HG02840 (cell line): ENCODE measurements around the gene ITGA8.
"Not testable (repeated sequence)": the region's sequence is repeated elsewhere in the genome, so short reads cannot be mapped to it uniquely, and the experiment has no call there.

Experiments used
- ATAC-seq: cut with Tn5 transposase; IDR thresholded peaks from one replicate; pipeline ENCODE4 v1.9.1; 2021; ENCODE audit warnings: mild to moderate bottlenecking, moderate library complexity, moderate number of reproducible peaks; ENCODE audit not compliant: unreplicated experiment, low FRiP score

Gene ITGA8

GRCh38 chr10:15719899-15720634 lies at the start of gene ITGA8:
Gene ITGA8 (minus strand): TSS chr10:15719922. CDS start chr10:15719771, 151 bp downstream.
- no peak for ATAC-seq

DNA sequence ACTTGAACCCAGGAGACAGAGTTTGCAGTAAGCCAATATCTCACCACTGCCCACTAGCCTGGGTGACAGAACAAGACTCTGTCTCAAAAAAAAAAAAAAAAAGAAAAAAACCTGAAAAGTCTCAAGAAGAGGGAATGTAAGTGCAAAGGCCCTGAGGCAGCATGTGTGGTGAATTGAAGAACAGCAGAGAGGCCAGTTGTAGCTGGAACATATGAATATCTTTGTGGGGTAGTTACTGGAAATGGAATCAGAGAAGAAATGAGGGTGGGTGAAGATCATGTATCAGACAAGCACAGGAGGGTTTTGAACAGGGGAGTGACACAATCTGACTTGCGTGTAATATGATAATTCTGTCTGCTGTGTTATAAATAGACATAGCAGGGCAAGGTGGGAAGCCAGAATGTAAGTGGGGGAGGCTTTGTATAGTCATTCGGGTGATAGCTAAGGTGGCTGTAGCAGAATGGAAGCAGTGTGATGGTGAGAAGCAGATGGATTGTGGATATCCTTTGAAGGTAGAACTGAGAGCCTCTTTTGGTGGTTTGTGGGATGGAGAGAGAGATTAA lies 45.3 kb upstream of the ITGA8 start:
- no peak for ATAC-seq

GRCh38 chr10:15763006-15763405 lies 43.3 kb upstream of the ITGA8 start:
- ATAC-seq = no peak

GRCh38 chr10:15762239-15762638 lies 42.5 kb upstream of the ITGA8 start:
- not testable (repeated sequence) for ATAC-seq

GRCh38 chr10:15761224-15761623 lies 41.5 kb upstream of the ITGA8 start:
- ATAC-seq = not testable (repeated sequence)

GRCh38 chr10:15760681-15761080 lies 41.0 kb upstream of the ITGA8 start:
- no peak for ATAC-seq

- no peak for ATAC-seq
Measured at GRCh38 chr10:15759265-15759664, 39.5 kb upstream of the ITGA8 start.

GRCh38 chr10:15758618-15759017 lies 38.9 kb upstream of the ITGA8 start:
- no peak for ATAC-seq

GRCh38 chr10:15754937-15755336 lies 35.2 kb upstream of the ITGA8 start:
- no peak for ATAC-seq

DNA sequence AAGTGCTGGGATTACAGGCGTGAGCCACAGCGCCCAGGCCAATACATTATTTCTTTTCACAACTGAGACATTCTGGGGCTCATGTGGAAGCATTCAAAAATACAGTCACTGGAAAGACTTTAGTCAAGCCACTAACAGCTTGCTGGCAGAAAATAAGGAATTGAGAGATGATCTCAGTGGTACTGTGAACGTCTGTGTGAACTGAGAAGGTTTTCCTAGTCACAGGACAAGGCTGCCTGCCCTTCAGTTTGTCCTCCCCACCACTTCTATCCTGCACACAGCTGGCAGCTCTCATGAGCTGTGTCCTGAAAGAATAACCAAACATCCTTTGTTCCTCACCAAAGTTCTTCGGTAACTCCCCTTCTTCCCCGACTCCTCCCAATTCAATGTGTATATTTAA lies 31.3 kb upstream of the ITGA8 start:
- no peak for ATAC-seq

DNA sequence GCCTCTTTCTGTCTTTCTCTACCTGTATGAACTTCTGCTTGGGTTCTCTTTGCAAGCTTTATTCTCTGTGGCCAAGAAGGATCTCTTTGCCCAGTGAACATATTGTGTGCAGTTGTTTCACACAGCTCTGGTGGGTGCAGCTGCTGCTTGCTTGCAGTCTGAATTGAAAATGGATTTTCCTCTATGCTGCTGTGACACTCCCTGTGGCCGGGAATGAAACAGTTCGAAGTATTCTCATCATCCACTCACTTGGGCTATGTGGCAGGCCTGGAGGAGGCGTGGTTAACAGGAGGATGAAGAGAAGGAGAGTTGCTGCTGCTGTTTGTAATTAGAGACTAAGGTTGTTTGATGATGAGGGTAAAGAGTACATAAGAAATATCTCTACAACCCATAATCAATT lies 28.4 kb upstream of the ITGA8 start:
- ATAC-seq = no peak

DNA sequence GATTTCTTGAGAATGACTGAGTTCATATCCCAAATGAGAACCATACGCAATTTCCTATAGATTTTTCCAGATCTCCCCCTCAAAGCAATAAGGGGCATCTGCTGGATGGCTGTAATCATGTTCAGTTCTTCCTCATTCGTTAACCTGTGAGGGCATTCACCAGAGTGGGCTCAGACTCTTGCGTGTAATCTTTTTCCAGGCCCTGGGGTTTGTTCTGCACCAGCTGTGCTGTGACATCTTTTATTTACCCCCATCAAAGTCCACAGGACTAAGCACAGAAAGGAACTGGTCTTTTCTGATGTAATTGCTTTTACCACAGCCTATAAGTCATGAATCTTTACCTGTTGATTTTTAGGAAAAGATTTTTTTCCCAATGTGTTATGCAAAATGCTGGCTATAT lies 27.9 kb upstream of the ITGA8 start:
- no peak for ATAC-seq

GRCh38 chr10:15745751-15746150 lies 26.0 kb upstream of the ITGA8 start:
- ATAC-seq = no peak

DNA sequence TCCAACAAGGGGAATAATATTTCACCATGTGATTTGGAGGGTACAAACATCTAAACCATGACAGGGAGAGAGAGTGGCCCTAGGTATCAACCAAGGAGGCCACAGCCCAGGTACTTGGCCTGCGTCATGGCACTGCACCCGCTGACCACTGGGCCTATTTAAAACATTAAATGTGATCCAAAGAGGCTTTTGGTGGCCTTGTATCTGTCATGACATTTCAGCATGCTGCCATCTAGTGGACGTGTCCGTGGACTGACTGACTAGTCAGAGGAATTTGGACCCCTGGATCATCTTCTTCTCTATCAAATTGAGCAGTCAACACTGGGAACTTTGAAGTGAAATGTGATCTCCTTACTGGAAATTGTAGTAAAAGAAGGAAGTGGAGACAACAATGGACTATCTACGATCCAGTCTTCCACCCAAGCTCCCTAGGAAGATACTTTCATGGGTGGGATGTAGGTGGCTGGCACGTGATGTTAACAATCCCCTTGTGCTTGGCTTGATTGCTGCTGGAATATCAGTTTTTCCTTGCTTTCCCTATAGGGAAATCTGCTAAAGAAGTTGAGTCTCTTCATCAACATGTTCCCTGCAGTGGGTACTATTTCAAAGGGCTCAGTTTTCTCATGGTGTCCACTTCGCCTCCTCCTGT lies 24.6 kb upstream of the ITGA8 start:
- ATAC-seq = no peak

- ATAC-seq = no peak
Measured at GRCh38 chr10:15743443-15743842, 23.7 kb upstream of the ITGA8 start.

- no peak for ATAC-seq
Measured at GRCh38 chr10:15742836-15743235, 23.1 kb upstream of the ITGA8 start.

- no peak for ATAC-seq
Measured at GRCh38 chr10:15742102-15742501, 22.4 kb upstream of the ITGA8 start.

DNA sequence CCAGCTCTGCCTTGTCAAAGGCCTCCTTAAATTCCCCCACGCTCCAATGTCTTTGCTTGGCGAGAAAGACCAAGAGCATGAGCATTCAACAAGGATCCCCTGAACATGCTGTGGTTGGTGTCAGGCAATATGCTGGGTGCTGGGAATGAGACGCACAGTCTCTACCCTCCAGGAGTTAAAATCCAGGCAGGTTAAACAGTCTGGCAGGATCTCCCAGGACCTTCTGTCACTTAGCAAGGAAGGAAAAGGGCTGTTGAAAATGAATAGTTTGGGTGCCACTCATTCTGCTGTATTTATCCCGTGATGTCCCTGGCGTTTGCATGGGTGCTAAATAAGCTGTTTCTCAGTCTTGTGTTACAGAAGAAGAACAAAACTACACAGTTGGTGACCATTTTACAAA lies 21.9 kb upstream of the ITGA8 start:
- no peak for ATAC-seq

DNA sequence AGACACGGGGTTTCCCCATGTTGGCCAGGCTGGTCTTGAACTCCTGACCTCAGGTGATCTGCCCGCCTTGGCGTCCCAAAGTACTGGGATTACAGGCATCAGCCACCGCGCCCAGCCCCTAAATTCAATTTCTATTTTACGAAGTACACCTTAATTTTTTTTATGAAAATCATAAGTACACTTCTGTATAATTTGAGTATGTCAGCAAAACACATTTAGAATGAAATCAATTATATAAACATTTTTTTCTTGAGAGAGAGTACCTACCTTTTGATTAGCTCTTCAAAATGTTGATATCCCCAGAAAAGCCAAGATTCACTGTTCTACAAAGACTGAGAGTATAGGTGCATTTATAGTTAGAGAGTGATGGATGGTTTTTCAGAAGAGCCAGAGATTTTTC lies 20.5 kb upstream of the ITGA8 start:
- no peak for ATAC-seq

GRCh38 chr10:15739254-15739970 lies 19.7 kb upstream of the ITGA8 start:
- ATAC-seq = no peak

GRCh38 chr10:15738270-15738925 lies 18.7 kb upstream of the ITGA8 start:
- ATAC-seq = no peak
